Natural killer cell (primary cell): ENCODE results near the gene MMEL1. TPM values are rescaled to one million over a fixed set of nuclear protein-coding genes. Genes with fewer than 3 reads are reported as not detected.

Experiments used
- ATAC-seq, 3 donors: fragments of 150-1000 bp in 2 of 3; fragments of 200-7000 bp in 1 of 3; cut with Tn5 transposase; 1 replicate in 1 of 3; 2 replicates in 2 of 3; pipeline ENCODE4 v1.10.0; 2021; ENCODE audit warnings: mild to moderate bottlenecking in 2 of 3, moderate library complexity in 2 of 3
- DNase-seq, 2 donors: peaks; one replicate each; pipeline versions ENCODE4 v3.0.0 to v3.0.0-alpha.2; 2013 to 2021; ENCODE audit warnings: mixed read lengths in 1 of 2
- H3K27ac ChIP-seq: one replicate; pipeline ENCODE4 v1.5.1; 2013; ENCODE audit warnings: mild to moderate bottlenecking, low read length
- H3K27me3 ChIP-seq: one replicate; pipeline ENCODE4 v1.6.1; 2013; ENCODE audit warnings: low read length; ENCODE audit not compliant: control insufficient read depth, insufficient read depth
- H3K36me3 ChIP-seq: one replicate; pipeline ENCODE4 v1.6.1; 2013; ENCODE audit warnings: low read length; ENCODE audit not compliant: control insufficient read depth, insufficient read depth
- H3K4me1 ChIP-seq: one replicate; pipeline ENCODE4 v1.6.1; 2013; ENCODE audit warnings: low read length; ENCODE audit not compliant: control insufficient read depth, insufficient read depth
- H3K4me3 ChIP-seq: one replicate; pipeline ENCODE4 v1.5.1; 2013; ENCODE audit warnings: low read length
- H3K9me3 ChIP-seq: one replicate; pipeline ENCODE4 v1.6.1; 2013; ENCODE audit warnings: low read length; ENCODE audit not compliant: control insufficient read depth, insufficient read depth
- H3K27ac Mint-ChIP-seq, 2 donors: one replicate each; pipeline ENCODE4 v1.8.0; 2022; ENCODE audit warnings: mild to moderate bottlenecking in 2 of 2, mixed read lengths in 2 of 2, moderate library complexity in 1 of 2
- H3K27me3 Mint-ChIP-seq, 2 donors: one replicate each; pipeline ENCODE4 v1.8.0; 2022; ENCODE audit warnings: low read depth in 2 of 2, mixed read lengths in 2 of 2
- H3K36me3 Mint-ChIP-seq: one replicate; pipeline ENCODE4 v1.8.0; 2022; ENCODE audit warnings: mixed read lengths
- H3K4me1 Mint-ChIP-seq, 2 donors: one replicate each; pipeline ENCODE4 v1.8.0; 2022; ENCODE audit warnings: mixed read lengths in 2 of 2
- H3K4me3 Mint-ChIP-seq: one replicate; pipeline ENCODE4 v1.8.0; 2022; ENCODE audit warnings: mild to moderate bottlenecking, moderate library complexity, mixed read lengths
- H3K9me3 Mint-ChIP-seq, 2 donors: one replicate each; pipeline ENCODE4 v1.8.0; 2022; ENCODE audit warnings: mixed read lengths in 2 of 2
- CTCF ChIP-seq: fragments of 200-600 bp; IDR thresholded peaks from one replicate; pipeline ENCODE4 v1.8.0; 2022; ENCODE audit warnings: antibody characterized with exemption
- WGBS: methylation state at CpG from one replicate; pipeline ENCODE4 v1.1.7; 2013; ENCODE audit warnings: missing lambda C conversion rate; ENCODE audit not compliant: insufficient coverage; 5-methylcytosine and 5-hydroxymethylcytosine counted together
- intact Hi-C: fragments of 100-400 bp; cut with micrococcal nuclease; formaldehyde crosslinking; loops from one replicate; pipeline ENCODE4 v1.14.2; 2022
- total RNA-seq, 4 donors: library from RNA; stranded (reverse); fragments of 120-200 nt in 1 of 4; gene quantifications; one replicate each; pipeline versions ENCODE4 v1.2.3 to v1.2.4, GENCODE V29; 2013 to 2022

The MMEL1 gene
- total RNA-seq, 3 donors from 2014 or later (not counting 1 experiment from before 2014, with no cell fraction given) = 1.3 to 2.0 TPM; not detected in 1

- no peak for DNase-seq
- WGBS = 89% methylated on average over 31 of the region's 31 CpGs
- no peaks in the 10 kb centered on the region for H3K27me3 ChIP-seq
Observed at GRCh38 chr1:2595812-2596529, 36.8 kb downstream of the MMEL1 start.

GRCh38 chr1:2595261-2595811, 37.5 kb downstream of the MMEL1 start:
- H3K27me3 ChIP-seq = no peaks in the 10 kb centered on the region
- no peak for DNase-seq
- H3K9me3 ChIP-seq = no peaks in the 10 kb centered on the region
- H3K4me3 Mint-ChIP-seq = no peak overlapping the region
- H3K27ac Mint-ChIP-seq = no peak overlapping the region
- peaks cover 11% of the 10 kb centered on the region for H3K4me1 ChIP-seq
- H3K4me3 ChIP-seq = no peak overlapping the region
- no peaks in the 10 kb centered on the region for H3K9me3 Mint-ChIP-seq
- WGBS = 90% methylated on average over 19 of the region's 19 CpGs
- H3K36me3 ChIP-seq = no peaks in the 10 kb centered on the region
- intact Hi-C loops = no loop called here
- no peak overlapping the region for H3K27ac ChIP-seq
- no peak for TF ChIP-seq CTCF
- peaks cover 0 to 13% of the 10 kb centered on the region in 2 donors for H3K4me1 Mint-ChIP-seq
- no peak for ATAC-seq
- H3K27me3 Mint-ChIP-seq = peaks cover 4 to 8% of the 10 kb centered on the region in 2 donors
- H3K36me3 Mint-ChIP-seq = no peaks in the 10 kb centered on the region

More at GRCh38 chr1:2595812-2596529, 36.8 kb downstream of the MMEL1 start:
- H3K9me3 ChIP-seq = no peaks in the 10 kb centered on the region
- no peak for ATAC-seq
- peaks cover 4 to 8% of the 10 kb centered on the region in 2 donors for H3K27me3 Mint-ChIP-seq
- H3K27ac Mint-ChIP-seq = no peak overlapping the region
- peaks cover 0 to 13% of the 10 kb centered on the region in 2 donors for H3K4me1 Mint-ChIP-seq
- H3K27ac ChIP-seq = no peak overlapping the region
- no peak overlapping the region for H3K4me3 Mint-ChIP-seq
- no peaks in the 10 kb centered on the region for H3K9me3 Mint-ChIP-seq
- peaks cover 11% of the 10 kb centered on the region for H3K4me1 ChIP-seq
- H3K4me3 ChIP-seq = no peak overlapping the region
- no peaks in the 10 kb centered on the region for H3K36me3 Mint-ChIP-seq
- intact Hi-C loops = no loop called here
- H3K36me3 ChIP-seq = no peaks in the 10 kb centered on the region
- TF ChIP-seq CTCF = no peak

- no peak overlapping the region for H3K4me3 ChIP-seq
- DNase-seq = no peak
- H3K36me3 Mint-ChIP-seq = no peaks in the 10 kb centered on the region
- TF ChIP-seq CTCF = no peak
- H3K27me3 ChIP-seq = no peaks in the 10 kb centered on the region
- H3K4me1 Mint-ChIP-seq = peaks cover 0 to 13% of the 10 kb centered on the region in 2 donors
- no peaks in the 10 kb centered on the region for H3K9me3 Mint-ChIP-seq
- peaks cover 11% of the 10 kb centered on the region for H3K4me1 ChIP-seq
- peaks cover 4 to 8% of the 10 kb centered on the region in 2 donors for H3K27me3 Mint-ChIP-seq
- WGBS = 90% methylated on average over 17 of the region's 17 CpGs
- no peaks in the 10 kb centered on the region for H3K9me3 ChIP-seq
- H3K4me3 Mint-ChIP-seq = no peak overlapping the region
- H3K27ac Mint-ChIP-seq = no peak overlapping the region
- intact Hi-C loops = no loop called here
- ATAC-seq = no peak
- no peak overlapping the region for H3K27ac ChIP-seq
- H3K36me3 ChIP-seq = peaks cover under 1% of the 10 kb centered on the region
Observed at GRCh38 chr1:2594641-2595131, 38.1 kb downstream of the MMEL1 start.
